Fibroblast of skin of scalp (primary cell): Measurements from ENCODE around the gene SNORC. TPM values are rescaled to one million over a fixed set of nuclear protein-coding genes. Genes with fewer than 3 reads are reported as not detected.
"Not testable (repeated sequence)": the region's sequence is repeated elsewhere in the genome, so short reads cannot be mapped to it uniquely, and the experiment has no call there.

Source experiments
- DNase-seq: peaks from one replicate; pipeline ENCODE4 v3.0.0-alpha.2; 2013
- polyA plus RNA-seq, 2 experiments: library from polyadenylated mRNA; unstranded; fragments of 120-200 nt; gene quantifications; one replicate each; pipeline ENCODE4 v1.2.1, GENCODE V29; 2013; ENCODE audit not compliant: insufficient read length in 2 of 2

Gene SNORC
- polyA plus RNA-seq (2013, experiment 1 of 2; ENCODE audit: insufficient read length): 0.85 TPM
- 0.31 TPM for polyA plus RNA-seq (2013, experiment 2 of 2; ENCODE audit: insufficient read length)

- DNase-seq: no peak
Observed at GRCh38 chr2:232870018-232870765, at the start of gene SNORC. SNORC (plus strand) TSS chr2:232870264; CDS start chr2:232870342, 78 bp downstream.

GRCh38 chr2:232829988-232830387 is 40.1 kb upstream of the SNORC start:
- no peak for DNase-seq

GRCh38 chr2:232831496-232831895 is 38.6 kb upstream of the SNORC start:
- DNase-seq: no peak

- no peak for DNase-seq
Observed at GRCh38 chr2:232833830-232834229, 36.2 kb upstream of the SNORC start.

GRCh38 chr2:232835687-232836208 is 34.3 kb upstream of the SNORC start:
- no peak for DNase-seq

GRCh38 chr2:232836934-232837333 is 33.1 kb upstream of the SNORC start:
- DNase-seq: no peak

- DNase-seq: no peak
Observed at GRCh38 chr2:232838406-232838874, 31.6 kb upstream of the SNORC start.

GRCh38 chr2:232839411-232840079 is 30.5 kb upstream of the SNORC start:
- no peak for DNase-seq

- DNase-seq: no peak
Observed at GRCh38 chr2:232842689-232843088, 27.4 kb upstream of the SNORC start.

GRCh38 chr2:232843834-232844233 is 26.2 kb upstream of the SNORC start:
- DNase-seq: no peak

GRCh38 chr2:232846055-232846454 is 24.0 kb upstream of the SNORC start:
- DNase-seq: no peak

- DNase-seq: no peak
Observed at GRCh38 chr2:232850039-232850438, 20.0 kb upstream of the SNORC start.

GRCh38 chr2:232852081-232852480 is 18.0 kb upstream of the SNORC start:
- not testable (repeated sequence) for DNase-seq

- no peak for DNase-seq
Observed at GRCh38 chr2:232852676-232853075, 17.4 kb upstream of the SNORC start.

- DNase-seq: peak; percentile 58
Observed at GRCh38 chr2:232854082-232854481, 16.0 kb upstream of the SNORC start.

GRCh38 chr2:232857158-232857563 is 12.9 kb upstream of the SNORC start:
- peak; percentile 22 for DNase-seq

- no peak for DNase-seq
Observed at GRCh38 chr2:232859385-232859916, 10.6 kb upstream of the SNORC start.

- DNase-seq: no peak
Observed at GRCh38 chr2:232860593-232861241, 9.3 kb upstream of the SNORC start.

- no peak for DNase-seq
Observed at GRCh38 chr2:232861353-232861752, 8.7 kb upstream of the SNORC start.

- no peak for DNase-seq
Observed at GRCh38 chr2:232863996-232864395, 6.1 kb upstream of the SNORC start.

- DNase-seq: no peak
Observed at GRCh38 chr2:232865165-232865564, 4.9 kb upstream of the SNORC start.

- DNase-seq: no peak
Observed at GRCh38 chr2:232866104-232866503, 4.0 kb upstream of the SNORC start.
